Nephron progenitor cell (in vitro differentiated cells): ENCODE data around the gene STN1.

ENCODE experiments used
- DNase-seq: peaks from one replicate; pipeline ENCODE4 v3.0.0; 2021
- H3K27ac Mint-ChIP-seq: 2 replicates; pipeline ENCODE4 v1.8.0; 2021; ENCODE audit warnings: mild to moderate bottlenecking, moderate library complexity, mixed read lengths
- H3K27me3 Mint-ChIP-seq: 2 replicates; pipeline ENCODE4 v1.8.0; 2021; ENCODE audit warnings: mild to moderate bottlenecking, low read depth, mixed read lengths; ENCODE audit not compliant: poor library complexity
- H3K36me3 Mint-ChIP-seq: 2 replicates; pipeline ENCODE4 v1.8.0; 2021; ENCODE audit warnings: low read depth, mixed read lengths
- H3K4me1 Mint-ChIP-seq: 2 replicates; pipeline ENCODE4 v1.8.0; 2021; ENCODE audit warnings: mixed read lengths
- H3K4me3 Mint-ChIP-seq: 2 replicates; pipeline ENCODE4 v1.8.0; 2021; ENCODE audit warnings: mild to moderate bottlenecking, moderate library complexity, mixed read lengths
- H3K9me3 Mint-ChIP-seq: 2 replicates; pipeline ENCODE4 v1.8.0; 2021; ENCODE audit warnings: mild to moderate bottlenecking, moderate library complexity, mixed read lengths
- CTCF ChIP-seq: fragments of 200-600 bp; sonication (generic); IDR thresholded peaks from 2 replicates; pipeline ENCODE4 v1.5.0; 2021; ENCODE audit warnings: antibody characterized with exemption

STN1 gene

GRCh38 chr10:103838862-103839518 is 79.0 kb downstream of the STN1 start:
- no peak for DNase-seq
- TF ChIP-seq CTCF: no peak
- peaks cover 89% of the 10 kb centered on the region for H3K4me1 Mint-ChIP-seq
- H3K27me3 Mint-ChIP-seq: no peaks in the 10 kb centered on the region
- H3K9me3 Mint-ChIP-seq: no peaks in the 10 kb centered on the region
- H3K36me3 Mint-ChIP-seq: peaks cover 6% of the 10 kb centered on the region
- peak overlapping the region; percentile 13 for H3K4me3 Mint-ChIP-seq
- peak overlapping the region; percentile 30 for H3K27ac Mint-ChIP-seq

GRCh38 chr10:103838070-103838395 is 80.0 kb downstream of the STN1 start:
- Mint-ChIP-seq H3K9me3 (peaks cover 6% of the 10 kb centered on the region), H3K4me3 (no peak overlapping the region), H3K36me3 (peaks cover 11% of the 10 kb centered on the region), H3K4me1 (peaks cover 91% of the 10 kb centered on the region), H3K27ac (no peak overlapping the region), H3K27me3 (no peaks in the 10 kb centered on the region)
- no peak for TF ChIP-seq CTCF
- DNase-seq: no peak

- Mint-ChIP-seq H3K4me3 (no peak overlapping the region), H3K4me1 (peaks cover 87% of the 10 kb centered on the region), H3K9me3 (peaks cover 8% of the 10 kb centered on the region), H3K27ac (no peak overlapping the region), H3K36me3 (peaks cover 8% of the 10 kb centered on the region), H3K27me3 (no peaks in the 10 kb centered on the region)
- no peak for TF ChIP-seq CTCF
- no peak for DNase-seq
Observed at GRCh38 chr10:103837370-103838069, 80.5 kb downstream of the STN1 start.

GRCh38 chr10:103836861-103837260 is 81.1 kb downstream of the STN1 start:
- Mint-ChIP-seq H3K4me3 (no peak overlapping the region), H3K27me3 (no peaks in the 10 kb centered on the region), H3K4me1 (peaks cover 82% of the 10 kb centered on the region), H3K9me3 (peaks cover 14% of the 10 kb centered on the region), H3K27ac (no peak overlapping the region), H3K36me3 (peaks cover 9% of the 10 kb centered on the region)
- DNase-seq: no peak
- TF ChIP-seq CTCF: no peak

GRCh38 chr10:103836273-103836672 is 81.7 kb downstream of the STN1 start:
- Mint-ChIP-seq H3K9me3 (peaks cover 17% of the 10 kb centered on the region), H3K27ac (no peak overlapping the region), H3K4me3 (no peak overlapping the region), H3K27me3 (no peaks in the 10 kb centered on the region), H3K4me1 (peaks cover 79% of the 10 kb centered on the region), H3K36me3 (peaks cover 11% of the 10 kb centered on the region)
- TF ChIP-seq CTCF: no peak
- no peak for DNase-seq
